Choroid plexus epithelial cell (primary cell): ENCODE results near the gene UTP14A.

ENCODE experiments used
- DNase-seq: peaks from one replicate; pipeline ENCODE4 v3.0.0-alpha.2; 2010; ENCODE audit warnings: low read depth
- H3K4me3 ChIP-seq: 2 replicates; pipeline ENCODE4 v1.5.1; 2011; ENCODE audit warnings: low read depth, mild to moderate bottlenecking, control low read depth, low read length, moderate library complexity
- TF ChIP-seq, protein P1 (sequence below): conservative IDR thresholded peaks from 2 replicates; pipeline ENCODE4 v1.5.1; 2011; ENCODE audit warnings: low read depth, mild to moderate bottlenecking, control low read depth, inconsistent platforms, low read length, moderate library complexity

UTP14A gene

DNA sequence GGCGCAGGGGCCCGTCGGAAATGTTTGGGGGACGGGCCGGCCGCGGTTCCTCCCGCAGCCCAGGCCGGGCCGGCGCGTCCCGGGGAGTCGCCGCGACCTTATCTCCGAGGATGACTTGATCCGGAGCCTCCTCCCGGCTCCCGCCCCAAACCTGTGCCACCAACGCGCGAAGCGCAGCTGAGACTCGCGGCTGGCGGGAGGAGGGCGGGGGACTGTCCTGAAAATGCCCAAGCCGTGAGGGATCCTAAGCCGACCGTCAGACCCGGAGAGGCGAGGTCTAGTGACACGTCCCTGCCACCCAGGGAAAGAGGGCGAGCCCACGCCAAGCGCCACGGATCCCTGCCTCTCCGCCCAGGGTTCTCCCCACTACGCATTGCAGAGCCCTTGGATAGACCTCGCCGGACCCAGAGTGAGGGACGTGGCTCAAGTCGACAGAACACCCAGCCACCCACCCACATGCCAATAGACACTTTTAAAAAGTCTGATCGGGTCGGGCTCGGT is 26.9 kb downstream of the UTP14A start:
- H3K4me3 ChIP-seq: peak overlapping the region; percentile 28
- TF ChIP-seq, protein P1, sequence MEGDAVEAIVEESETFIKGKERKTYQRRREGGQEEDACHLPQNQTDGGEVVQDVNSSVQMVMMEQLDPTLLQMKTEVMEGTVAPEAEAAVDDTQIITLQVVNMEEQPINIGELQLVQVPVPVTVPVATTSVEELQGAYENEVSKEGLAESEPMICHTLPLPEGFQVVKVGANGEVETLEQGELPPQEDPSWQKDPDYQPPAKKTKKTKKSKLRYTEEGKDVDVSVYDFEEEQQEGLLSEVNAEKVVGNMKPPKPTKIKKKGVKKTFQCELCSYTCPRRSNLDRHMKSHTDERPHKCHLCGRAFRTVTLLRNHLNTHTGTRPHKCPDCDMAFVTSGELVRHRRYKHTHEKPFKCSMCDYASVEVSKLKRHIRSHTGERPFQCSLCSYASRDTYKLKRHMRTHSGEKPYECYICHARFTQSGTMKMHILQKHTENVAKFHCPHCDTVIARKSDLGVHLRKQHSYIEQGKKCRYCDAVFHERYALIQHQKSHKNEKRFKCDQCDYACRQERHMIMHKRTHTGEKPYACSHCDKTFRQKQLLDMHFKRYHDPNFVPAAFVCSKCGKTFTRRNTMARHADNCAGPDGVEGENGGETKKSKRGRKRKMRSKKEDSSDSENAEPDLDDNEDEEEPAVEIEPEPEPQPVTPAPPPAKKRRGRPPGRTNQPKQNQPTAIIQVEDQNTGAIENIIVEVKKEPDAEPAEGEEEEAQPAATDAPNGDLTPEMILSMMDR: no peak
- DNase-seq: no peak

DNA sequence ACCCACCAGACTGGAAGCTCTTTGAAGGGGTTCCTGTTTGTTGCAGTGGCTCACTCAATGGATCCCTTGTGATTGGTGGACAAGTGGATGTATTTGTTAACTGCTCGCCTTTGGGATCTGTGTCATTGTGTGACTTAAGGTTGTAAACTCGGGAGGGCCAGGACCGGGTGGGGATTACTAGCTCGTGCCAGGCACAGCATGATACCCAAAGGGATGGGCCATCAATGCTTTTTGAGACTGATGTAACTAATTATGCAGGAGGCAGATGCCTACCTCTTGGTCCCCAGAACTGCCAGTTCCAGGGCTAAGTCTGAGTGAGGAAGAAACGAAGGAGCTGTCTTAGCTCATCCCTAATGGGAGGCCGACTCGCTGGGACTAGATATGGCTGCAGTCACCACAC is 27.7 kb downstream of the UTP14A start:
- DNase-seq: no peak
- TF ChIP-seq, protein P1: no peak
- no peak overlapping the region for H3K4me3 ChIP-seq

DNA sequence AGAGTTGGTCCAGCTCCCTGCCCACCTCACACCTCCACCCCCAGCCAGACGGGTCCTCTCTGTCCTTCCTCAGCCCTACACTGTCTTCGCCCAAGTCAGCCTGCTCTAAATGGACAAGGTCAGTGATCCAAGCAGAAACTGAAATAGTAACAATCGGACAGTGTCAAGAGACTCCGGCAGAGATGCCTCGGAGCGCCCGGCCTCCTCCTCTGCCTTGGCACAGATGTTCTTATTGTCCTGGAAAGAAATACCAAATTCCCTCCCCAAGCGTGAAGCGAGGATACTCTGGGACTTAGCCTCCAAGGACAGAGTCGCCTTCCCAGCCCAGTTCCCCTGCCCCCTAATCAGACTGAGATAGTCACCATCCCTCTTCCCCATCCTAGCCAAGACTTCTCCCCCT is 28.5 kb downstream of the UTP14A start:
- no peak overlapping the region for H3K4me3 ChIP-seq
- DNase-seq: no peak
- TF ChIP-seq, protein P1: no peak

DNA sequence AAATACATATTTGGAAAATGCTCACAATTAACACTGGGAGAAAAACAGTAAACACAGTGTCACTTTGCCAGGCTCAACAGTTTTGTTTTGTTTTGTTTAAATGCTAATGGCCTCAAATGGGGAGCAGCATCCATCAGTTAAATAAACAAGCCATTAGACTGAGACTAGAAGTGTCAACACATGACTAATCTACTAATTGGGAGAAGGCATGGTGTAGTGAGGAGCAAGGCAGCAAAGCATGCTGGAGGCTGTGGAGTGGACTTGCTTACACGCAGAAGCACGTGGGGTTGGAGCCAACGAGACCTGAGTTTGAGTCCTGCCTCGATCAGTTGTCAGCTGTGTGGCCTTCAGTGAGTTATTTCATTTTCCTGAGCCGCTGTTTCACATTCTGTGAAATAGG is 29.0 kb downstream of the UTP14A start:
- TF ChIP-seq, protein P1: no peak
- no peak for DNase-seq
- H3K4me3 ChIP-seq: no peak overlapping the region

DNA sequence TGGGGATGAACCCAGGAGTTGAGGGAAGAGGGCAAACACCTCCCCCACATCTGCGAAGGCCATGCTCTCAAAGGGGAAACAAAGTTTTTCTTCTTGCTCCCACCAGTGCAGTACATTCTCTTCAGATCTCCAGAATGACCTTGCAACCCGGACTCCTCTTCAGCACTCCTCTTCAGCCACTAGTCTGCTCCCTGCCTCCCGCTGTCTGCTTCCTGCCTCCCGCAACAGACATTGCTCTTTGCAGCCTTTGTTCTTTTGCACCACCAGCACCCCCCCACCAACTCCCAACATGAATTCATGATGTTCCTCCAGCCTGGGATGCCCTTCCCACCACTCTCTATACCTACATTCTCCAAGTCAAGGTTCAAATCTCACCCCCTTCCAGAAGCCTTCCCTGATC is 32.1 kb downstream of the UTP14A start:
- no peak for DNase-seq
- TF ChIP-seq, protein P1: no peak
- no peak overlapping the region for H3K4me3 ChIP-seq

DNA sequence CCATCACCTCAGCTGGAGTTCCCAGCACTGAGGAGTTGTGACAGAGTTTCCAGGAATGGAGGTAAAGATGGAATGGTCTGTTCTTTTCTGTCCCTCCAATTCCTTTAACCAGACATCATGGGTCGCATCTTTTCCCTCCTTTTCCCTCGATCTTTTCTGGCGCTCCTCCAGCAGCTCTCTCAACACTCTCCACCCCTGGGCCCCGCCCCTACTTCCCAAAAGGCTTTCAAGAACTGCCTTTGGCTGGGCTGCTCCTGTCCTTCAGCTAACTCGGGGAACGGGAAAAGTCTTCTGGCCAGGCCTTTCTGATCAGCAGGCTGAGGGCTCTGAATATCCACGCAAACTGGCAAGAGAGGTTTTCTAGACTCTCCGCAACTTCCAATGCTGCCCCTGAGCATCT is 34.0 kb downstream of the UTP14A start:
- no peak for DNase-seq

DNA sequence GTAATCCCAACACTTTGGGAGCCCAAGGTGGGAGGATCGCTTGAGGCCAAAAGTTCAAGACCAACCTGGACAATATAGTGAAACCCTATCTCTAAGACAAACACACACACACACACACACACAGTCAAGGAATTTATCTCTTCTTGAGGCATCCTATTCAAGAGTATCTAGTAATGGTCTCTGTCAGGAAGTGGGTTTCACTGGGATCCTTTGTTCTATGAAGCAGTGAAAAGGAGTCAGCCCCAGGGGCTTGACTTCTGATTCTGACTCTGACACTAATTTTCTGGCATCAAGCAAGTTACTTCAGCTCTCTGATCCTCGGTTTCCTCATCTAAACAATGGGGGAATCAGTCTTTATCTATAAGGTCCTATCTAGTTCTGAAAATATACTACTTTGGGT is 34.8 kb downstream of the UTP14A start:
- TF ChIP-seq, protein P1: no peak
- no peak overlapping the region for H3K4me3 ChIP-seq
- DNase-seq: no peak

More for the DNA sequence above, 34.0 kb downstream of the UTP14A start:
- TF ChIP-seq, protein P1: no peak
- H3K4me3 ChIP-seq: no peak overlapping the region
